SKM-1 treated with dmso at 0.1 percent for 144 hours (cell line): ENCODE measurements around the gene RMDN2.
"Not testable (repeated sequence)": the region's sequence is repeated elsewhere in the genome, so short reads cannot be mapped to it uniquely, and the experiment has no call there.

Experiments
- DNase-seq: peaks from one replicate; lab custom pipeline; 2025; ENCODE audit not compliant: unreplicated experiment; lab: John Stamatoyannopoulos, UW

The RMDN2 gene

GRCh38 chr2:37930392-37930791, 5.3 kb downstream of the RMDN2 start:
- not testable (repeated sequence) for DNase-seq

GRCh38 chr2:37932873-37933272, 7.8 kb downstream of the RMDN2 start:
- not testable (repeated sequence) for DNase-seq

DNA sequence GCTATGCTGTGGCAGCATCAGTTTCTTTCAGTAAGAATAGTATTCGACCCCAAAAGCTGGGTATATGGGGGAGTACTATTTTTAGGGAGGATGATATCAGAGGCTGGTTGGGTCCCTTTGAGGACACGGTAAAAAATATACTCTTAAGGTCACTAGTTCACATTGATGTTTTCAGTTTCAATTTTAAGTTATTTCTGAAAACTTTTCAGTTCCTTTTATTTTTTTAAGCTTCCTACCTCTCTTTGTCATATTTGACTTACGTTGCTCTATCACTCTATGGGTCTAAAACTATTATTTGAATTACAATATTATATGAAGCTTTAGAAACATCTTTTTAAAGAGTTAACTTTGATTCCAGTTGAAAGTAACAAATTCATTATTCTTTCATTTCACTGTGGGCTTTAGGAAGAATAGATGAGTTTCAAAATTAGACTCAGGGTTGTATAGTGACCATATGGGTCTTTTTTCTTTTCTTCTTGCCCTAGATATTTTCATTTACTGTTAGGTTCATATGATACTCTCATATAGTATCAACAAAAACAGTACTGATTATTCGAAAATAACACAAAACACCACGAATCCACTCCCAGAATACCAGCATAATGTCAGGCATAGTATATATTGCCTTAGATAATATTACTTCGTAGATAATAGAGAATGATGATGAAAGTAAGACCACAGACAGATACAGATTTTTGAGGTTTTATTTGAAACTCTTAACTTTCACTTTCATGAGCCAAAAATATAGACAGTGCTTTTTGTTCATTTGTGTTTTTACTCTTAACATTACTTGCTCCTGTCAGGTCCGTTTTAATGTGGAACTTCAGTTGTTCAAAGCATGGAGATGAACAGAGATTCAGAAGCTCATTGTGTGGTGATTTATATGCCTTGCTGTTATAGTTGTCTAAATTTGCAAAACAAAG, 9.8 kb downstream of the RMDN2 start:
- no peak for DNase-seq

- DNase-seq, result not testable (repeated sequence)
These were observed 12.5 kb downstream of the RMDN2 start for GRCh38 chr2:37937568-37937967.

DNA sequence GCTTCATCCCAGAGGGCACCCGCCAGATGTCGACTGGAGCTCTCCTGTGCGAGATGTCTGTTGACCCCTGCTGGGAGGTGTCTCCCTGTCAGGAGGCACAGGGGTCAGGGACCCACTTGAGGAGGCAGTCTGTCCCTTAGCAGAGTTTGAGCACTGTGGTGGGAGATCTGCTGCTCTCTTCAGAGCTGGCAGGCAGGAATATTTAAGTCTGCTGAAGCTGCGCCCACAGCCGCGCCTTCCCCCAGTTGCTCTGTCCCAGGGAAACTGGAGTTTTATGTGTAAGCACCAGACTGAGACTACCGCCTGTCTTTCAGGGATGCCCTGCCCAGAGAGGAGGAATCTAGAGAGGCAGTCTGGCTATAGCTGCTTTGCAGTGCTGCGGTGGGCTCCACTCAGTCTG, 16.2 kb downstream of the RMDN2 start:
- not testable (repeated sequence) for DNase-seq

DNA sequence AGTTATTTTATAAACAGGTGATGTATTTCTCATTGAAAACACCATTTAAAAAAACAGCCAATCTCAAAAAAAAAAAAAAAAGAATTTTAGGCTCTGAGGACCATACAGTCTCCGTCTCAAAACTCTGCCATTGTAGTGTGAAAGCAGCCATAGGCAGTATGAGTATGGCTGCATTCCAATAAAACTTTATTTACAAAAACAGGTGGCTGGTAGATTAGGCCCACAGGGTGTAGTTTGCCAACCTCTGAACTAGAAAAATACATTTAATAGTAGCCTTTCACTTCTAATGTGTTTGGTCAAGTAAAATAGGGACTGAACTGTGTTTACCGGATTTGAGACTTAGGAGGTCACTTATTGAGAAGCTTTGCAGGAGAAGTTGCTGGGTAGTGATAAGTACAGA, 19.2 kb downstream of the RMDN2 start:
- DNase-seq, result no peak

- no peak for DNase-seq
These were observed 22.2 kb downstream of the RMDN2 start for GRCh38 chr2:37947306-37947705.

- not testable (repeated sequence) for DNase-seq
These were observed 37.1 kb downstream of the RMDN2 start for GRCh38 chr2:37962018-37962739.

GRCh38 chr2:37962740-37963121, 37.6 kb downstream of the RMDN2 start:
- not testable (repeated sequence) for DNase-seq

DNA sequence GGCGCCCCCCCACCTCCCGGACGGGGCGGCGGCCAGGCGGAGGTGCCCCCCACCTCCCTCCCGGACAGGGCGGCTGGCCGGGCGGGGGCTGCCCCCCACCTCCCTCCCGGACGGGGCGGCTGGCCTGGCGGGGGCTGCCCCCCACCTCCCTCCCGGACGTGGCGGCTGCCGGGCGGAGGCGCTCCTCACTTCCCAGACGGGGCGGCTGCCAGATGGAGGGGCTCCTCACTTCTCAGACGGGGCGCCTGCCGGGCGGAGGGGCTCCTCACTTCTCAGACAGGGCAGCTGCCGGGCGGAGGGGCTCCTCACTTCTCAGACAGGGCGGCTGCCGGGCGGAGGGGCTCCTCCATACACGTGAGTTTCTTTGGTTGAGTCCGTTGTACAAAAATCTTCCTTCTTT, 38.8 kb downstream of the RMDN2 start:
- not testable (repeated sequence) for DNase-seq

GRCh38 chr2:37966326-37966725, 41.2 kb downstream of the RMDN2 start:
- DNase-seq, result no peak

GRCh38 chr2:37969731-37970130, 44.6 kb downstream of the RMDN2 start:
- DNase-seq, result no peak

- no peak for DNase-seq
These were observed 46.9 kb downstream of the RMDN2 start for GRCh38 chr2:37971971-37972370.

DNA sequence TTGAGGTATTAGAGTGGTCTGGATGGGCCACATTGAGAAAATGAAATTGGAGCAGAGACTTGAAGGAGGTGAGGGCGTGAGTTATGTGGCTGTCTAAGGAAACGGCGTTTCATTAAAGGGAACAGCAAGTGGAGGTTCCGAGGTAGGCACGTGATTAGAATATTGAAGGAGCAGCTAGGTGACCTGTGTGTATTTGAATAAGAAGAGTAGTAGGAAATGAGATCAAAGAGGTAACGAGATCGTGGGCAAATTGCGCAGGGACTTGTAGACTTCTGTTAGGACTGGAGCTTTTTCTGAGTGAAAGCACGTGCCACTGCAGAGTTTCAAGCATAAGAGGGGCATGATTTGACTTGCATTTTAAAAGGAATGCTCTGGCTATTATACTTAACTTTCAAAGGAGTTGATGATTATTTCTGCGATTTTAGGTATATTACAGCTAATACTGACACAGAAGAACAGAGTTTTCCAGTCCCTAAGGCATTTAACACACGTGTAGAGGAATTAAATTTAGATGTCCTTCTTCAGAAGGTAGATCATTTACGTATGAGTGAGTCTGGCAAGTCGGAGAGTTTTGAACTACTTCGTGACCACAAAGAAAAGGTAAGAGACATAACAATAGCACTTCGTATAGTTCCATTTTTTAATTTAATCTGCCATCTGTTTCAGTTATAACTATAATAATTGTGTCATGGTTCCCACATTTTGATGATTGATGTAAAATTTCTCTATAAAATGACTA, 48.7 kb downstream of the RMDN2 start:
- DNase-seq, result no peak

GRCh38 chr2:37975808-37976207, 50.7 kb downstream of the RMDN2 start:
- no peak for DNase-seq

- DNase-seq, result no peak
These were observed 51.3 kb downstream of the RMDN2 start for GRCh38 chr2:37976411-37976810.

DNA sequence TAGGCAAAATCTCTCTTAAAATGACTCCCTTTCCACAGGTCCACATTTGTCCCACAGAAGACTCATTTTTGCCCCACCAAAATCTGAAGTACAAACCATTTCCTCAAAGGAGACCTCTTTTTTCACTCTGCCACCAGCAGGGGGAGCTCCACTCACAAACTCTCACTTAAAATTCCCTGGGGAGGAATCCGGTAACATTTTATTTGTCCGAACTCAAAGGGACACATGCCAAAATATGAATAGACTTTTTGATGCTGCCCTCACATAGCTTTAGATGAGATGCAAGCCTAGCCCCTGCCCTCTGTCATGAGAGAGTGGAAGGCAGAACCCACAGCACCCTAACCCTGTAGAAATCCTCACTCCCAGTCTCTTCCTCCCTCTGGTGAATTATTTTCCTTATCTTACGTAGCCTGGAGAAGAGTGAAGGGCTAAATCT, 57.1 kb downstream of the RMDN2 start:
- peak; percentile 78 for DNase-seq

GRCh38 chr2:37982847-37983246, 57.8 kb downstream of the RMDN2 start:
- DNase-seq, result no peak

DNA sequence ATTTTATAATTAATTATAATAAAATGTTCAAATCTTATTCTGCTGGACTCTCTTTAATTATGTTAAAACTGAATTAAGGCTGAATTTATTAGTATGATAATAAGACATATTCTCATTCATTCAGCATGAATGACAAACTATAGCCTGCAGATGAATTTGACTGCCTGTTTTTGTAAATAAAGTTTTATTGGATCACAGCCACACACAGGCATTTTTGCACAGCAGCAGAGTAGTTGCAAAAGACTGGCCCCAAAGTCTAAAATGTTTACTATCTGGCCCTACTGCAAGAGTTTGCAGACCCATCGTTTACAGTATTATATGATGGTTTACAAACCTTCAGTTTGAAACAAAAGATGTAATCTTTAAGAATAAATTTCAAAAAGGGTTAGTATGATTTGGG, 58.6 kb downstream of the RMDN2 start:
- DNase-seq, result no peak

DNA sequence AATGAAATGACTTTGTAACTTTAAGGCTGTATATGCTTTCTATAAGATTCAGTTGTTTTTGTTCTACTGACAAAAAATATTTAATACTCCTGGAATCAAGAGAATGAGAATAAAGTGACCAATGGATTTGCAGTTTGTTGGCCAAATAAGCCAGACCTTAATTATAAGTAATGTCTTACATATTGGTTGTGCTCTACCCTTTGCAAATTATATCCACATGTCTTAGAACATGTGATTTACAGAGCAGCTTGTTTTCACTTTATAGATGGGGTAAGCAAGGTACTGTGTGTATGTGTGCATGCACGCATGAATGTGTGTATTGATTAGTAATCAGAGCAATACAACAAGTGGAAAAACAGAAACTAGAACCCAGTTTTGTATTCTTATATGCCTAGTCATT, 59.1 kb downstream of the RMDN2 start:
- DNase-seq, result no peak

DNA sequence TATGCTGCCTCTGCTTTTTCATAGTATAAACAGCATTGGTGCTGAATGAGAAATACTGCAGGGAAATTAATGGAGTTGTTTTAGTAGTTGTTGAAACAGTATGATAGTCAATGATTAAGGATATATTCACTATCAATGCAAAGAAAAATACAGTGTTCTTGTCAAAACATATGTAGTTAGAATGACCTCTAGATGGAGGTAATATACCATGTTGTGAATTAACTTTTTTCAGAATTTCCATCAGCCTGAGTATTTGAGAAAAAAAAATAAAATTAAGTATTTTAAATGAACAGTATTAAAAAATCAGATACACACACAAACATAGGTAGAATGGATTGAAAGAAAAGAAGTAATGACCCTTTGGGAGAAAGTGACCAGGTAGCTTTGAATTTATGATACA, 59.5 kb downstream of the RMDN2 start:
- DNase-seq, result peak; percentile 11
